Aorta (tissue), 5 donors: ENCODE measurements around the gene NOS3. TPM values are rescaled to one million over a fixed set of nuclear protein-coding genes. Genes with fewer than 3 reads are reported as not detected.
A peak's percentile ranks its signal among the peaks of the same experiment; 100 is the strongest.

Experiments used
- ATAC-seq: fragments of 200-7000 bp; cut with Tn5 transposase; one replicate; pipeline ENCODE4 v1.9.1; 2022; ENCODE audit warnings: moderate library complexity; ENCODE audit not compliant: low FRiP score
- DNase-seq, 2 donors: peaks; one replicate each; pipeline ENCODE4 v3.0.0-alpha.2; 2020
- H3K27ac ChIP-seq, 2 donors: one replicate each; pipeline ENCODE4 v1.5.1; 2013; ENCODE audit warnings: low read length in 2 of 2, mild to moderate bottlenecking in 2 of 2, moderate library complexity in 2 of 2, control low read depth in 1 of 2, inconsistent platforms in 1 of 2, low read depth in 1 of 2
- H3K27me3 ChIP-seq, 2 donors: one replicate each; pipeline ENCODE4 v1.6.1; 2013; ENCODE audit warnings: control low read depth in 1 of 2, low read length in 1 of 2, mild to moderate bottlenecking in 1 of 2, moderate library complexity in 1 of 2; ENCODE audit not compliant: insufficient read depth in 2 of 2, control insufficient read depth in 1 of 2
- H3K36me3 ChIP-seq, 2 donors: one replicate each; pipeline ENCODE4 v1.6.1; 2013; ENCODE audit warnings: control low read depth in 1 of 2, low read length in 1 of 2, mild to moderate bottlenecking in 1 of 2; ENCODE audit not compliant: insufficient read depth in 2 of 2, control insufficient read depth in 1 of 2
- H3K4me1 ChIP-seq, 2 donors: one replicate each; pipeline ENCODE4 v1.6.1; 2013; ENCODE audit warnings: low read length in 2 of 2, control low read depth in 1 of 2, mild to moderate bottlenecking in 1 of 2, moderate library complexity in 1 of 2; ENCODE audit not compliant: insufficient read depth in 2 of 2, control insufficient read depth in 1 of 2
- H3K4me3 ChIP-seq, 2 donors: one replicate each; pipeline ENCODE4 v1.5.1; 2013; ENCODE audit warnings: low read length in 2 of 2, control low read depth in 1 of 2, mild to moderate bottlenecking in 1 of 2
- H3K9me3 ChIP-seq: one replicate; pipeline ENCODE4 v1.6.1; 2013; ENCODE audit warnings: mild to moderate bottlenecking, low read length; ENCODE audit not compliant: control insufficient read depth
- WGBS, 2 donors: extraction: QIAGEN DNeasy Blood & Tissue Kit; methylation state at CpG; one replicate each; pipeline ENCODE4 v1.1.7; 2013; 5-methylcytosine and 5-hydroxymethylcytosine counted together
- intact Hi-C, 2 donors: fragments of 100-400 bp; cut with DNase I; formaldehyde crosslinking; loops; one replicate each; pipeline versions ENCODE4 v1.14.2 to v1.15.0; 2022
- polyA plus RNA-seq, 2 donors: library from polyadenylated mRNA; stranded (reverse); fragments of 200-250 nt; gene quantifications; one replicate each; pipeline ENCODE4 v1.2.3, GENCODE V29; 2013
- total RNA-seq, 2 donors: library from RNA; stranded (reverse); fragmentation: NEBNext Ultra II Directional; extraction: Animal tissue kit (Norgen Biotek cat#: 25700); gene quantifications; one replicate each; pipeline ENCODE4 v1.2.1, GENCODE V29; 2021
- donor health status: healthy with polysubstance abuse.
- donor health status: Bipolar disorder and iron deficiency.
- donor health status: DM: no; HTN: no; CAD: no.
- donor health status: DM: no; HTN: no; CAD: no.
- donor health status: DM: yes; HTN: yes; CAD: no.

The NOS3 gene
- total and polyA plus RNA-seq, 4 donors, result 0.63 to 32.4 (median 22.7) TPM

DNA sequence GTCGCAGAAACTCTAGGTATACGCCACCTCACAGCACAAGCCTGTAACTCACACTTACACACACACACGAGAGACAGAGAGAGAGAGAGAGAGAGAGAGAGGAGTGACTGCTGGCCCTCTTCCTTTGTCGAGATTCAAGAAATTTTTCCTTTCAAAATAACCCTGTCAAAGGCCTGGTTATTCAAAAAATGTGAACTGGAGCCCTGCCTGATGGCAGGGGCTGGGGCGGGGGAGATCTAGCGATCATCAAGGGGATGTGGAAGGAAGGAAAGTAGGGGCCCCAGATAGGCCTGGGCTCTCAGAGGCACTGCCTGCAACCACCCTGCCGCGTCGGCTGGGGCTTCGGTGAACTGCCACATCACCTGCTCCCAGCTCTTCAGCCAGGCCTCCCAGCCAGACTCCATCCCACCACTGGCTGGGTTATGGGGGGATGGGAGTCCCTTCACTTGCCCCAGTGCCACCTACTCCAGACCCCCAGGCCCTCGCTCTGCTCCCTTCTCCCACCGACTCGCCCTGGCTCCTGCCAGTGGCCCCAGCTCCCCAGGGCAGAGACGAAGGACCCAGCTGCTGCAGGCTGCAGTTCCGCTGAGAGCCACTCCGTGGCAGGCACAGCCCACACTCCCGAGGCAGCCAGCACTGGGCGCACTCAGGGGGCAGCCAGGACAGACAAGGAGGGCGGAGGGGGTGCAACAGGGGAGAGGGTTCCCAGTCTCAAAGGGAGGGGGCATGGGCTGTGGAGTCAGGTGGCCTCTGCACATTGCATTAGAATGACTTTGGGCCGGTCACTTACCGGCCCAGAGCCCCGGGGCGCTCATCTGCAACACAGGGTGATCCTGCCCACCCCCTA lies 28.0 kb upstream of the NOS3 start:
- DNase-seq (no peak), ATAC-seq (peak; percentile 67)
- WGBS, 2 donors, result 35 to 38% methylated on average over 23 of the region's 23 CpGs
- Histone ChIP-seq H3K36me3 (no peaks in the 10 kb centered on the region), H3K27ac (no peak overlapping the region), H3K4me3 (no peak overlapping the region), H3K27me3 (peaks cover 0 to 2% of the 10 kb centered on the region in 2 donors), H3K9me3 (no peaks in the 10 kb centered on the region), H3K4me1 (no peaks in the 10 kb centered on the region)
- intact Hi-C loops, result no loop called here

- Histone ChIP-seq H3K36me3 (no peaks in the 10 kb centered on the region), H3K9me3 (no peaks in the 10 kb centered on the region), H3K4me1 (no peaks in the 10 kb centered on the region), H3K4me3 (no peak overlapping the region), H3K27me3 (peaks cover 0 to 2% of the 10 kb centered on the region in 2 donors), H3K27ac (no peak overlapping the region)
- intact Hi-C loops, result no loop called here
- 85 to 91% methylated on average over 18 of the region's 18 CpGs for WGBS, 2 donors
- DNase-seq (no peak), ATAC-seq (no peak)
Measured at GRCh38 chr7:150963707-150964559, 26.9 kb upstream of the NOS3 start.

GRCh38 chr7:150964593-150965111 lies 26.2 kb upstream of the NOS3 start:
- intact Hi-C loops, result loop anchor here in 1 of 2 donors (5.0 kb wide), 1 partner anchor 148 kb away; no protein-coding TSS in a partner anchor
- no peak for DNase-seq

GRCh38 chr7:150965273-150965830 lies 25.5 kb upstream of the NOS3 start:
- Histone ChIP-seq H3K36me3 (no peaks in the 10 kb centered on the region), H3K27me3 (peaks cover 0 to 2% of the 10 kb centered on the region in 2 donors), H3K4me3 (no peak overlapping the region), H3K4me1 (no peaks in the 10 kb centered on the region), H3K27ac (no peak overlapping the region), H3K9me3 (no peaks in the 10 kb centered on the region)
- ATAC-seq (no peak), DNase-seq (no peak)
- WGBS, 2 donors, result 82 to 84% methylated on average over 16 of the region's 16 CpGs
- intact Hi-C loops, result loop anchor here in 1 of 2 donors (5.0 kb wide), 1 partner anchor 147 kb away; no protein-coding TSS in a partner anchor

More at GRCh38 chr7:150964593-150965111, 26.2 kb upstream of the NOS3 start:
- no peak overlapping the region for H3K4me3 ChIP-seq
- no peak overlapping the region for H3K27ac ChIP-seq
- WGBS, 2 donors, result 71 to 73% methylated on average over 16 of the region's 16 CpGs
- no peaks in the 10 kb centered on the region for H3K4me1 ChIP-seq
- H3K9me3 ChIP-seq, result no peaks in the 10 kb centered on the region
- no peak for ATAC-seq
- no peaks in the 10 kb centered on the region for H3K36me3 ChIP-seq
- peaks cover 0 to 2% of the 10 kb centered on the region in 2 donors for H3K27me3 ChIP-seq

GRCh38 chr7:150966002-150966401 lies 24.8 kb upstream of the NOS3 start:
- no peaks in the 10 kb centered on the region for H3K4me1 ChIP-seq
- DNase-seq, result no peak
- WGBS, 2 donors, result 95 to 100% methylated on average over 1 of the region's 1 CpG
- no peak overlapping the region for H3K4me3 ChIP-seq
- no peaks in the 10 kb centered on the region for H3K9me3 ChIP-seq
- no peak for ATAC-seq
- H3K27me3 ChIP-seq, result peaks cover 0 to 2% of the 10 kb centered on the region in 2 donors
- intact Hi-C loops, result loop anchor here in 1 of 2 donors (5.0 kb wide), 1 partner anchor 146 kb away; no protein-coding TSS in a partner anchor
- H3K36me3 ChIP-seq, result no peaks in the 10 kb centered on the region
- H3K27ac ChIP-seq, result no peak overlapping the region

DNA sequence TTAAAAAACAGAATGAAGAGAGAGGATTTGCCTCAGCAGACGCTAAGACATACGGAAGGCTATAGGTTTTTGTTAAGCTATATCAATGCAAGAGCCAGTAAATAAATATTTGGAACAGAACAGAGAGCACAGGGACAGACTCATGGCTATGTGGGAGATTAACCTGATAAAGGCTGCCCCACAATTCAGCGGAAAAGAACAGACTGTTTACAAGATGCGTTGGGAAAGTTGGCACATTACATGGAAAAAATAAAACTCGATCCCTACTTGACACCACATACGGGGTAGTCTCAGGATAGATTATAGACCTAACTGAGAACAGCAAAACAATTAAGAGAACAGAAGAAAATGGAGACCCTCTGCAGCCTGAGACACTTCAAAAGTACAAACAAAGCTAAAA lies 23.5 kb upstream of the NOS3 start:
- Histone ChIP-seq H3K27me3 (peaks cover 0 to 2% of the 10 kb centered on the region in 2 donors), H3K4me3 (no peak overlapping the region), H3K9me3 (no peaks in the 10 kb centered on the region), H3K4me1 (no peaks in the 10 kb centered on the region), H3K36me3 (no peaks in the 10 kb centered on the region), H3K27ac (no peak overlapping the region)
- DNase-seq (no peak), ATAC-seq (no peak)
- intact Hi-C loops, result loop anchor here in 1 of 2 donors (5.0 kb wide), 1 partner anchor 145 kb away; no protein-coding TSS in a partner anchor
- 78 to 79% methylated on average over 6 of the region's 6 CpGs for whole genome bisulfite sequencing, 2 donors

DNA sequence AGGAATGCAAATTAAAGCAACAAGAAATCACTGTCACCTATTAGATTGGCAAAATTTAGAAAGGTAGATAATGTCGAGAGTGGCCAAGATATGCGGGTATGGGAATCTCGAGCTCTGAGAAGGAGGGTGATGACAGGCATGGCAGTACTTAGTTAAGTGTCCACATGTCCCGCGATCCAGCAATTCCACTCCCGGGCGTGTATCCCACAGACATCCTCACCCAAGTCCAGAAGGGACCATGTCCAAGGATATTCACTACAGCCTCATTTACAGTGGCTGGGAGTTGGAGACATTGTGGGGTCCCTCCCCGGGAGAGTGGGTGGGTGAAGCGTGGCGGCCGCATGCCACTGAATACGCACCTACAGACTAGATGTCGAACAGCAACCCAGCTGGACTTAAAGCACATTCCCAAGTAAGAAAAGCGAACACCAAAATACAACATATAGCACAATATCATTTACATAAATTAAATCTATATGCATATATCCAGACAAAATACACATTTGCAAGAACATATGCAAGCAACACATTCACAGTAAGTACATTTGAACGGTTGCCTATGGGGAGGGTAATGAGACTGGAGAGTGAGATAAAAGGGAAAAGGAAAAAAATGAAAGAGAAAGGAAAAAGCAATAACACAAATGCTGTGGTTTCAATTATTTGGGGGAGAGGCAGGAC lies 22.6 kb upstream of the NOS3 start:
- no peaks in the 10 kb centered on the region for H3K36me3 ChIP-seq
- no peak for DNase-seq
- no peaks in the 10 kb centered on the region for H3K4me1 ChIP-seq
- no peaks in the 10 kb centered on the region for H3K9me3 ChIP-seq
- WGBS, 2 donors, result 84 to 86% methylated on average over 15 of the region's 15 CpGs
- H3K27me3 ChIP-seq, result peaks cover 0 to 2% of the 10 kb centered on the region in 2 donors
- intact Hi-C loops, result loop anchor here in 1 of 2 donors (5.0 kb wide), 1 partner anchor 144 kb away; no protein-coding TSS in a partner anchor
- ATAC-seq, result no peak
- H3K4me3 ChIP-seq, result no peak overlapping the region
- H3K27ac ChIP-seq, result no peak overlapping the region
